HL-60 (cell line): ENCODE data around the gene CNTNAP5.

Source experiments
- DNase-seq, 2 experiments: peaks; one replicate each; pipeline ENCODE4 v3.0.0-alpha.2; 2010 to 2020; ENCODE audit warnings: low read depth in 1 of 2, low spot score in 1 of 2
- H3K27ac ChIP-seq: fragments of 250-450 bp; sonication (Bioruptor Pico); replicated peaks from 2 replicates; pipeline ENCODE4 v1.5.1; 2020; ENCODE audit warnings: mild to moderate bottlenecking, moderate library complexity
- H3K27me3 ChIP-seq: fragments of 250-450 bp; sonication (Bioruptor Pico); 2 replicates; pipeline ENCODE4 v1.5.1; 2021; ENCODE audit warnings: mild to moderate bottlenecking, moderate library complexity; ENCODE audit not compliant: insufficient read depth, poor library complexity, severe bottlenecking
- H3K4me3 ChIP-seq: replicated peaks from 2 replicates; pipeline ENCODE4 v1.5.1; 2011; ENCODE audit warnings: mild to moderate bottlenecking, control low read depth, low read length; ENCODE audit not compliant: insufficient read depth
- CTCF ChIP-seq: IDR thresholded peaks from one replicate; pipeline ENCODE4 v1.5.1; 2011; ENCODE audit warnings: low read length, control low read depth, inconsistent platforms; ENCODE audit not compliant: insufficient read depth
- GABPA ChIP-seq: IDR thresholded peaks from 2 replicates; pipeline ENCODE4 v1.6.1; 2012; ENCODE audit warnings: low read depth
- POLR2AphosphoS5 ChIP-seq: IDR thresholded peaks from 2 replicates; pipeline ENCODE4 v1.6.1; 2012; ENCODE audit warnings: low read depth
- SPI1 ChIP-seq: IDR thresholded peaks from 2 replicates; pipeline ENCODE4 v1.6.1; 2012; ENCODE audit warnings: low read depth, mild to moderate bottlenecking, borderline replicate concordance
- TF ChIP-seq, protein P1 (sequence below): IDR thresholded peaks from 2 replicates; pipeline ENCODE4 v1.6.1; 2012; ENCODE audit warnings: low read depth; ENCODE audit not compliant: insufficient replicate concordance

CNTNAP5 gene

GRCh38 chr2:124050833-124051497 lies 25.9 kb downstream of the CNTNAP5 start:
- no peak overlapping the region for H3K4me3 ChIP-seq
- no peaks in the 10 kb centered on the region for H3K27me3 ChIP-seq
- no peak for DNase-seq
- no peak for TF ChIP-seq POLR2AphosphoS5
- TF ChIP-seq GABPA: no peak
- no peak for TF ChIP-seq CTCF
- TF ChIP-seq SPI1: no peak
- TF ChIP-seq, protein P1, sequence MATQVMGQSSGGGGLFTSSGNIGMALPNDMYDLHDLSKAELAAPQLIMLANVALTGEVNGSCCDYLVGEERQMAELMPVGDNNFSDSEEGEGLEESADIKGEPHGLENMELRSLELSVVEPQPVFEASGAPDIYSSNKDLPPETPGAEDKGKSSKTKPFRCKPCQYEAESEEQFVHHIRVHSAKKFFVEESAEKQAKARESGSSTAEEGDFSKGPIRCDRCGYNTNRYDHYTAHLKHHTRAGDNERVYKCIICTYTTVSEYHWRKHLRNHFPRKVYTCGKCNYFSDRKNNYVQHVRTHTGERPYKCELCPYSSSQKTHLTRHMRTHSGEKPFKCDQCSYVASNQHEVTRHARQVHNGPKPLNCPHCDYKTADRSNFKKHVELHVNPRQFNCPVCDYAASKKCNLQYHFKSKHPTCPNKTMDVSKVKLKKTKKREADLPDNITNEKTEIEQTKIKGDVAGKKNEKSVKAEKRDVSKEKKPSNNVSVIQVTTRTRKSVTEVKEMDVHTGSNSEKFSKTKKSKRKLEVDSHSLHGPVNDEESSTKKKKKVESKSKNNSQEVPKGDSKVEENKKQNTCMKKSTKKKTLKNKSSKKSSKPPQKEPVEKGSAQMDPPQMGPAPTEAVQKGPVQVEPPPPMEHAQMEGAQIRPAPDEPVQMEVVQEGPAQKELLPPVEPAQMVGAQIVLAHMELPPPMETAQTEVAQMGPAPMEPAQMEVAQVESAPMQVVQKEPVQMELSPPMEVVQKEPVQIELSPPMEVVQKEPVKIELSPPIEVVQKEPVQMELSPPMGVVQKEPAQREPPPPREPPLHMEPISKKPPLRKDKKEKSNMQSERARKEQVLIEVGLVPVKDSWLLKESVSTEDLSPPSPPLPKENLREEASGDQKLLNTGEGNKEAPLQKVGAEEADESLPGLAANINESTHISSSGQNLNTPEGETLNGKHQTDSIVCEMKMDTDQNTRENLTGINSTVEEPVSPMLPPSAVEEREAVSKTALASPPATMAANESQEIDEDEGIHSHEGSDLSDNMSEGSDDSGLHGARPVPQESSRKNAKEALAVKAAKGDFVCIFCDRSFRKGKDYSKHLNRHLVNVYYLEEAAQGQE: no peak
- H3K27ac ChIP-seq: no peak overlapping the region

GRCh38 chr2:124053796-124054195 lies 28.7 kb downstream of the CNTNAP5 start:
- no peak for DNase-seq
- Histone ChIP-seq H3K4me3 (no peak overlapping the region), H3K27me3 (no peaks in the 10 kb centered on the region), H3K27ac (no peak overlapping the region)
- TF ChIP-seq SPI1 (no peak), POLR2AphosphoS5 (no peak), GABPA (no peak), CTCF (no peak)
- TF ChIP-seq, protein P1: no peak

- no peak for TF ChIP-seq POLR2AphosphoS5
- TF ChIP-seq SPI1: no peak
- TF ChIP-seq CTCF: no peak
- TF ChIP-seq, protein P1: no peak
- TF ChIP-seq GABPA: no peak
- no peak overlapping the region for H3K4me3 ChIP-seq
- no peak for DNase-seq
- H3K27ac ChIP-seq: no peak overlapping the region
- H3K27me3 ChIP-seq: no peaks in the 10 kb centered on the region
Measured at GRCh38 chr2:124063596-124063995, 38.5 kb downstream of the CNTNAP5 start.
